HG03520 (cell line): ENCODE results near the gene CENPH.
A peak's percentile ranks its signal among the peaks of the same experiment; 100 is the strongest.
"Not testable (repeated sequence)": the region's sequence is repeated elsewhere in the genome, so short reads cannot be mapped to it uniquely, and the experiment has no call there.

Experiments used
- ATAC-seq: cut with Tn5 transposase; IDR thresholded peaks from one replicate; pipeline ENCODE4 v1.9.1; 2021; ENCODE audit warnings: mild to moderate bottlenecking, moderate library complexity; ENCODE audit not compliant: unreplicated experiment

The CENPH gene

GRCh38 chr5:69189162-69190086 is at the start of gene CENPH:
Gene CENPH (plus strand): TSS chr5:69189583. CDS start chr5:69189635, 52 bp downstream.
- peak; percentile 86 for ATAC-seq

DNA sequence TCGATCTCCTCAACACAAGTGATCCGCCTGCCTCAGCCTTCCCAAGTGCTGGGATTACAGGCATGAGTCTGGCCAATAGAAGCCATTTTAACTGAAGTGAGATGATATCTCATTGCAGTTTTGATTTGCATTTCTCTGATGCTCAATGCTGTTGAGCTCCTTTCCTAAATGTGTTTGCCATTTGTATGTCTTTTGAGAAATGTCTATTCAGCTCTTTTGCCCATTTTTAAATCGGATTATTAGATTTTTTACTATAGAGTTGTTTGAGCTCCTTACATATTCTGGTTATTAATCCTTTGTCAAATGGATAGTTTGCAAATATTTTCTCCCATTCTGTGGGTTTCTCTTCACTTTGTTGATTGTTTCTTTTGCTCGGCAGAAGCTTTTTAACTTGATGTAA is 49.1 kb upstream of the CENPH start:
- not testable (repeated sequence) for ATAC-seq

GRCh38 chr5:69140827-69141226 is 48.6 kb upstream of the CENPH start:
- no peak for ATAC-seq

DNA sequence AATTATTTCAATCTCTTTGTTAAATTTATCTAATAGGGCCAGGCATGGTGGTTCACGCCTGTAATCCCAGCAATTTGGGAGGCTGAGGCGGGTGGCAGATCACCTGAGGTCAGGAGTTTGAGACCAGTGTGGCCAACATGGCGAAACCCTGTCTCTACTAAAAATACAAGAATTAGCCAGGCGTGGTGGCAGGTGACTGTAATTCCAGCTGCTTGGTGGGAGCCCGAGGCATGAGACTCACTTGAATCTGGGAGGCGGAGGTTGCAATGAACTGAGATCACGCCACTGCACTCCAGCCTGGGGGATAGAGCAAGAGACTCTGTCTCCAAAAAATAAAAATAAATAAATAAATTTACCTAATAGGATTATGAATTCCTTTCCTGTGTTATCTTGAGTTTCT is 40.8 kb upstream of the CENPH start:
- not testable (repeated sequence) for ATAC-seq

- ATAC-seq = no peak
Measured at GRCh38 chr5:69148981-69149675, 40.3 kb upstream of the CENPH start.

- no peak for ATAC-seq
Measured at GRCh38 chr5:69149676-69150010, 39.7 kb upstream of the CENPH start.

DNA sequence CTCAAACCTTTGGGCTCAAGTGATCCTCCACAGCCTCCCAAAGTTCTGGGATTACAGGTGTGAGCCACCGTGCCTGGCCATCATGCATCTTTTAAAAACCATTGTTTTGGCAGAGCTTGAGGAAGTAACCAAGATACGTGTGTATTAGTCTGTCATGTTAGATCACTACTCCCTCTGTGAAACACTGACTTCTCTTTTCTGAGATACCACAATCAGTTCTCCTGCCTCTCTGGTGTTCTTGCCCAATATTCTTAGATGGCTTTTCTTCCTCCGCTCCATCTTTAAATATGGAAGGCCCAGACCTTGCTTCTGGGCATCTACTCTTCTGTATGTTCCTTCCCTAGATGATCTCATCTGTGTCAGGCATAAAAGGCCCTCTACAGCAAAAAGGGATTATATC is 36.7 kb upstream of the CENPH start:
- no peak for ATAC-seq

- no peak for ATAC-seq
Measured at GRCh38 chr5:69156456-69156855, 32.9 kb upstream of the CENPH start.

DNA sequence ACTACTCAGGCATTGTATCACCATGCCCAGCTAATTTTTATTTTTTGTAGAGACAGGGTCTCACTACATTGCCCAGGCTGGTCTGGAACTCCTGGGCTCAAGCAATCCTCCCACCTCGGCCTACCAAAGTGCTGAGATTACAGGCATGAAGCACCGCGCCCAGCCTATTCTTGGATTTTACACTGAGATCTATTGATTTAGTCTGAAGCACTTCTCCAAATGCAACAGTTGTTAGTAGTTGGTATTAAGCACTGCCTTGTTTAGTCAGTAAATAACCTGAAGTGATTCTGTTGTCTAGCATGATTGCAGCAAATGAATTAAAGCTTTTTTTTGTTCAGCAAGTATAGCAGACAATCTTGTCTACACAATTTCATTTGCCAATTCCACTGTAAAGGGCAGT is 31.3 kb upstream of the CENPH start:
- ATAC-seq = no peak

GRCh38 chr5:69160651-69161050 is 28.7 kb upstream of the CENPH start:
- ATAC-seq = no peak

DNA sequence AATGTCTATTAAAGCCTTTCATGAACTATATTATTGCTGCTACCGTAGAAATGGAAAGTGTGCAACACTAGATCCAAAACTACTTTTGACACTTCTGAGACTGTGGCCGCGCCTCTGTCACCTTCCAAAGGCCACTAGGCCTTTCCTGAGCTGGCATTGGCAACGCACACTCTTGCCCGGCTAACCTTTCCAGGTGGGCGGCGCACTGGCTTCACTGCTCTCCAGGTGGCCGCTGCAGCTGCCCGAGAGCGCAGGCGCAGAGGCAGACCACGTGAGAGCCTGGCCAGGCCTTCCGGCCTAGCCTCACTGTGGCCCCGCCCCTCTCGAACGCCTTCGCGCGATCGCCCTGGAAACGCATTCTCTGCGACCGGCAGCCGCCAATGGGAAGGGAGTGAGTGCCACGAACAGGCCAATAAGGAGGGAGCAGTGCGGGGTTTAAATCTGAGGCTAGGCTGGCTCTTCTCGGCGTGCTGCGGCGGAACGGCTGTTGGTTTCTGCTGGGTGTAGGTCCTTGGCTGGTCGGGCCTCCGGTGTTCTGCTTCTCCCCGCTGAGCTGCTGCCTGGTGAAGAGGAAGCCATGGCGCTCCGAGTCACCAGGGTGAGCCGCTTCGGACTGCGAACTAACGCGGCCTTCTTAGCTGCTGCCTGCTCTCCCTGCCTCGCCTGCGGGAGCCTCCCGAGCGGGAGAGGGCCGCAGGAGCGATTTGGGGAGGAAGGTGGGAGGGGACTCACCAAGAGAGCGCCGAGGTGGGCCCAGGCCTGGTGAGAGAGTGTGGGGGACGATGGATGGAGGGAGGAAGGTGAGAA is 22.5 kb upstream of the CENPH start, which contains the start of gene CCNB1:
CCNB1 (plus strand) TSS at position 465 of the 807 bp plus-strand sequence; CDS start at position 578, 113 bp downstream.
- peak; percentile 98 for ATAC-seq

GRCh38 chr5:69167493-69167855 is 21.9 kb upstream of the CENPH start:
- ATAC-seq = no peak

DNA sequence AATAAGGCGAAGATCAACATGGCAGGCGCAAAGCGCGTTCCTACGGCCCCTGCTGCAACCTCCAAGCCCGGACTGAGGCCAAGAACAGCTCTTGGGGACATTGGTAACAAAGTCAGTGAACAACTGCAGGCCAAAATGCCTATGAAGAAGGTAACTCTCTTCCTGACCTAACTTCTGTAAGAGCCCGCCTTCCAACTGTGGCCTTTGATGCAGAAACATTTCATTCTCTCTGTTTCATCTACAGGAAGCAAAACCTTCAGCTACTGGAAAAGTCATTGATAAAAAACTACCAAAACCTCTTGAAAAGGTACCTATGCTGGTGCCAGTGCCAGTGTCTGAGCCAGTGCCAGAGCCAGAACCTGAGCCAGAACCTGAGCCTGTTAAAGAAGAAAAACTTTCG is 21.5 kb upstream of the CENPH start:
- ATAC-seq = no peak

DNA sequence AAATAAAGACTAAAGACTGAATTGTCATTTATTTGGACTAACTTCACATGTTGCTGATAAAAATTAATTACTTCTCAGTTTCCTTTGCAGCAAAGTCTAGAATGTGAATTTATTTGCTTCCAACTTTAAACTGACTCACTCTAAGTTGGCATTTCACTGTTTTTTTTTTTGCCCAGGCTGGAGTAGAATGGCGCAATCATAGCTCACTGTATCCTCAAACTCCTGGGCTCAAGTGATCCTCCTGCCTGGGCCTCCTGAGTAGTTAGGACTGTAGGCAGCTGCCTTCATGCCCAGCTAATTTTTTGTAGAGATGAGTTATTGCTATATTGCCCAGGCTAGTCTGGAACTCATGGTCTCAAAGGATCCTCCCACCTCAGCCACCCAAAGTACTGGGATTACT is 18.9 kb upstream of the CENPH start:
- no peak for ATAC-seq

DNA sequence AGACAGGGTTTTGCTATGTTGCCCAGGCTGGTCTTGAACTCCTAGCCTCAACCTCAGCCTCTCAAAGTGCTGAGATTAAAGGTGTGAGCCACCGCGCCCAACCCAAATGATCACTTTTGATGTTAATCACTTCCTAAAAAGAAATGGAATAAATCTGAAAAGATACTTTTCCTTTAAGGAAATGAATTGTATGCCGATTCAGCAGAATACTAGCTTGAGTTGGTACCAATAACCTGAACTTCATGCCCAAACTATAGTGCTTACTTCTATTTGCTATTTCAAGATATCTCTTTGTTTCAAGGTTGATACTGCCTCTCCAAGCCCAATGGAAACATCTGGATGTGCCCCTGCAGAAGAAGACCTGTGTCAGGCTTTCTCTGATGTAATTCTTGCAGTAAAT is 18.4 kb upstream of the CENPH start:
- ATAC-seq = no peak

GRCh38 chr5:69181659-69182293 is 7.6 kb upstream of the CENPH start:
- ATAC-seq = not testable (repeated sequence)

DNA sequence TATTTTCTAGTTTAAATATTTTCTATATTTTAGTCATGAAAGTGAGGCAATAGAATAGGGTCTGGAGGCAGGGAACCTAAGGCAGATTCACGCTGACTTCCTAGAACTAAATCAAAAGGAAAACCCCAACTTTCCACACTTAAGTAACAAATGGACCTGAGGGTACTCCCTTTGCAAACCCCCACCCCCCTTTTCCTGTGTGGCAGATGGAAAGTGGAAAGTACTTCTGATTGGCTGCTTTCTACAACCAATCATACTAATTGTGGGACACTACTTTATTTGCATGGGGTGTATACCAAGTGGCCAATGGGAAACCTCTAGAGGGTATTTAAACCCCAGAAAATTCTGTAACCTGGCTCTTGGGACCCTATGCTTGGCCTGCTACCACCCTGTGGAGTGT is 4.8 kb upstream of the CENPH start:
- no peak for ATAC-seq

DNA sequence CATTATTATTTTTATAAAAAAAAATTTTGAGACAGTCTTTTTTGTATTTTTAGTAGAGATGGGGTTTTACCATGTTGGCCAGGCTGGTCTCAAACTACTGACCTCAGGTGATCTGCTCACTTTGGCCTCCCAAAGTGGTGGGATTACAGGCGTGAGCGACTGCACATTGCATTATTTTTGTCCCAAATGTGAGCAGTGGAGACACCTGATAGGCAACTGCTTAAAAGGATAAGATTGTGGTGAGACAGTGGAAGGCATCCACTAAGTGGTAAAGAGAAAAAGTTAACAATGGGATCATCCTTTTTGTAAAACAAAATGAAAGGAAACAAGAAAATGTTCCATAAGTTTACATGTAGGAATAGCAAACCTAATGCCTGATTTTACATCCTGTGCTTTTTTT is 2.0 kb upstream of the CENPH start:
- no peak for ATAC-seq

DNA sequence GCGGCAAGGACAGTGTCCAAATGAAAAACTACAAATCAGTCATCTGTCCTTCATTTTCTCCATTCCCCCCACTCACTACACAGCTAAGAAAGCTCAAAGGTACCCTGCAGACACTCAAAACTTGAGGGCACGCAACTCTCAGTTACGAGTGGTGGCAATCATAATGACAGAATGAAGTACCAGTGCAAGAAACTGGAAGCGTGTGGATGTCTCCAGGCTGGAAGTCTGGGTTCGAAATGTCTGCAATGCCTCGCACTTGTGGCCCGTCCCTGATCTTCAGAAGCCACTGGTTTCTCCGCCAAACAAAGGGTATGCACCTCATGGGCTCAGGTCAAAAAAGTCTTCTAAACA is 597 bp upstream of the CENPH start:
- no peak for ATAC-seq

DNA sequence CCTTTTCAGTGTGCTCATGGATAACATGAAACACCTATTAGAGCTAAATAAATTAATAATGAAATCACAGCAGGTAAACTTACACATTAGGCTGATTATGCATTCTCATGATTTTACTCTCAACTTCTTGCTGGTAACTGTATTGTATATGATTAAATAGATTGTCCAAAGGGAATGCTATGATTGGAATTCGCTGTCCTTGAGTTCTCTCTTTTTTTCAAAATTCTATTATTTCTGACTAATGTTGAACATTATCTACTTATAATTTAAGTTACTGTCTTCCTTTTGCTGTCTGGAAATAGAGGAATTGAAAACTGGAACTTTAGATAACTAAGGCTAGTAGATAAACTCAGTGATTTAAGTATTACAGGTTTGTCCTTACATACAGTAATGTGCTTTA is 13.1 kb downstream of the CENPH start:
- no peak for ATAC-seq
